Nephron (organoid): ENCODE measurements around the gene IQCN.

ENCODE experiments used
- H3K27ac Mint-ChIP-seq, 3 experiments: 2 replicates each; pipeline ENCODE4 v1.8.0; 2020; ENCODE audit warnings: mixed read lengths in 3 of 3, mild to moderate bottlenecking in 2 of 3, moderate library complexity in 1 of 3
- H3K27me3 Mint-ChIP-seq: 2 replicates; pipeline ENCODE4 v1.8.0; 2021; ENCODE audit warnings: low read depth, mild to moderate bottlenecking, moderate library complexity, mixed read lengths
- H3K36me3 Mint-ChIP-seq: 2 replicates; pipeline ENCODE4 v1.8.0; 2020; ENCODE audit warnings: low read depth, mixed read lengths
- H3K4me1 Mint-ChIP-seq: 2 replicates; pipeline ENCODE4 v1.8.0; 2020; ENCODE audit warnings: mixed read lengths
- H3K4me3 Mint-ChIP-seq, 3 experiments: 2 replicates each; pipeline ENCODE4 v1.8.0; 2020; ENCODE audit warnings: mild to moderate bottlenecking in 3 of 3, mixed read lengths in 3 of 3, moderate library complexity in 2 of 3
- H3K9me3 Mint-ChIP-seq: 2 replicates; pipeline ENCODE4 v1.8.0; 2020; ENCODE audit warnings: mixed read lengths
- CTCF ChIP-seq, 3 experiments: fragments of 200-600 bp; sonication (generic); IDR thresholded peaks; one replicate each; pipeline ENCODE4 v1.5.0; 2021; ENCODE audit warnings: antibody characterized with exemption in 3 of 3; ENCODE audit not compliant: unreplicated experiment in 3 of 3

The IQCN gene

GRCh38 chr19:18221815-18222725 is 52.2 kb downstream of the IQCN start:
- no peaks in the 10 kb centered on the region for H3K9me3 Mint-ChIP-seq
- H3K27ac Mint-ChIP-seq, result no peak overlapping the region
- no peaks in the 10 kb centered on the region for H3K36me3 Mint-ChIP-seq
- no peak overlapping the region for H3K4me3 Mint-ChIP-seq
- H3K27me3 Mint-ChIP-seq, result peaks cover 49% of the 10 kb centered on the region
- peaks cover 12% of the 10 kb centered on the region for H3K4me1 Mint-ChIP-seq
- TF ChIP-seq CTCF (IDR thresholded peaks at IDR 0.05; ENCODE audit: unreplicated experiment in 3 of 3), result no peak

DNA sequence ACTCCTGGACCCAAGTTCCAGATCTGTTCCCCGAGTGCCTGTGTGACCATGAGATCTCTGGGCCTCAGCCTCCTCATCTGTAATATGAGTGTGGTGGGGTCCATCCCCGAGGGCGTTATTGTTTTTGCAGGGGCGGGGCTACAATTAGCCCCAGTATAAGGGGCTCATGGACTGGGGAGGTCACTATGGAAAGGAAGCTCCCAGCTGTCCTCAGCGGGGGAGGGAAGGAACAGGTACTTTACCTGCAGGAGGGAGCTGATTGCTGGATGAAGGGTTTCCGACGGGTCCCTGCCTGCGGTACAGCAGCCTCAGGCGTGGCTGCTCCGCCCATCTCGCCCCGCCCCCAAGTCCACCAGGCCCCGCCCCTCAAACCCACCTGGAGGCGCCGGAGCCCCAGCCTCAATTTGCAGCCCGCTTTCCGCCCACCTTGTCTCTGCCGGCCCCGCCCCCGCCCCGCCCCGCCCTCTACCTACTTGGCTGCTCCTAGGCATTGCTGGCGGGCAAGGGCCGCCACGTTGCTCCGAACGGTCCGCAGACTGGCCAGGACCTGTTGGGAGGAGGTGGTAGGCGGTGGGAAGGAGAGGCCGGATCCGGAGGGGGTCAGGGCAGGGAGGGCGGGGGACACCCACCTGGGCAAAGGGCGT is 53.5 kb downstream of the IQCN start:
- no peak overlapping the region for H3K27ac Mint-ChIP-seq
- H3K4me3 Mint-ChIP-seq, result no peak overlapping the region
- TF ChIP-seq CTCF (IDR thresholded peaks at IDR 0.05; ENCODE audit: unreplicated experiment in 3 of 3), result no peak
- peaks cover 40% of the 10 kb centered on the region for H3K27me3 Mint-ChIP-seq
- no peaks in the 10 kb centered on the region for H3K9me3 Mint-ChIP-seq
- H3K36me3 Mint-ChIP-seq, result no peaks in the 10 kb centered on the region
- peaks cover 8% of the 10 kb centered on the region for H3K4me1 Mint-ChIP-seq

DNA sequence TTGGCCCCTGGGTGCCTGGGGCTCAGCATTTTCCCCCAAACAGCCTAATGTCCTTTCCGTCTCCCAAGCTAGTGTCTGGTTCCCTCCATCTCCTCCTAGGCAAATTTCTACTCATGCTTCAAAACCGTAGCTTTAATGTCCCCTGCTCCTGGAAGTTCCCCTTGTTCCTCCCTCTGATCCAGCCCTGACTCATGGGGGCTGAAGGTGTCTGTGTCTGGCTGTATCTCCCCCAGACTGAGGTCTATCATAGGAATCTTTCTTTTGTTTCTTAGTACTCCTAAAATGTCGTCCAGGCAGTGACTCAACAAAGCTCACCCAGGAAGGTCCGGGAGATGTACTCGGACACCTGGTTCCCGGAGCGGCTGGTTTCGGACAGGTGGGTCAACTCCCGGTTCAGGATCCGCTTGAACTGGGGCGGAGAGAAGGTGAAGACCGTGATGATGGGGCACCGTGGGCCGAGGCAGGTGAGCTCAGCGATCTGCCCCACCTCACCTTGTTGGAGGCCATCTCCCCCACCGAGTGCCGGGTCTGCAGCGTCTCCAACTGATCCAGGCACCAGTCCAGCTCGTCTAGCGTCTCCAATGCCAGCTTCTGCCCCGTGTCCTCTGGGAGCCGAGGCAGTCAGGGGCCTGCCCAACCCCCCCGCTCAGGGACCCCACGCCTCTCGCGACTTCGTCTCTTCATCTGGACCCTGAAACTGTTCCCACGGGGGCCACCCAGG is 54.2 kb downstream of the IQCN start:
- no peak for TF ChIP-seq CTCF (IDR thresholded peaks at IDR 0.05; ENCODE audit: unreplicated experiment in 3 of 3)
- no peaks in the 10 kb centered on the region for H3K36me3 Mint-ChIP-seq
- no peak overlapping the region for H3K4me3 Mint-ChIP-seq
- H3K27ac Mint-ChIP-seq, result no peak overlapping the region
- H3K4me1 Mint-ChIP-seq, result peaks cover 8% of the 10 kb centered on the region
- H3K9me3 Mint-ChIP-seq, result no peaks in the 10 kb centered on the region
- H3K27me3 Mint-ChIP-seq, result peaks cover 37% of the 10 kb centered on the region

DNA sequence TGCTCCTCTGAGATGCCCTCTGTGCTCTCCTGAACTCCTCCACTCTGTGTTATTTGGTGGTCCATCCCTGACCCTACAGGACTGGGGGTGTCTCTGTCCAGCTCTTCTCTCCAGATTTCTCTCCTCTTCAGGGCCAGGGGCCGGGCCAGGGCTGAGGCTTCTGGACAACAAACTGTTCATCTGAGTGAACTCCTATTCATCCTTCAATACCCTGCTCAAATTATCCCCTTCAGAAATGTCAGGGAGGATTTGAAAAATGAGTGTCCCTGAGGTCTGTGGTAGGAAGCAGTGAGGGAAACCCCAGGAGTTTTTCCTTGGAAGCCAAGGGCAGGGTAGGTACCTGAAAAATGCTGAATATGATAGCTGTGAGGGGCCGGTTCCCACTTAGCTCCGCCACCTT is 55.7 kb downstream of the IQCN start:
- no peaks in the 10 kb centered on the region for H3K36me3 Mint-ChIP-seq
- H3K4me1 Mint-ChIP-seq, result no peaks in the 10 kb centered on the region
- no peak overlapping the region for H3K4me3 Mint-ChIP-seq
- TF ChIP-seq CTCF (IDR thresholded peaks at IDR 0.05; ENCODE audit: unreplicated experiment in 3 of 3), result no peak
- no peak overlapping the region for H3K27ac Mint-ChIP-seq
- peaks cover 32% of the 10 kb centered on the region for H3K27me3 Mint-ChIP-seq
- H3K9me3 Mint-ChIP-seq, result no peaks in the 10 kb centered on the region

GRCh38 chr19:18218159-18218558 is 56.1 kb downstream of the IQCN start:
- Mint-ChIP-seq H3K4me3 (no peak overlapping the region), H3K4me1 (no peaks in the 10 kb centered on the region), H3K9me3 (no peaks in the 10 kb centered on the region), H3K36me3 (no peaks in the 10 kb centered on the region), H3K27ac (no peak overlapping the region), H3K27me3 (peaks cover 29% of the 10 kb centered on the region)
- TF ChIP-seq CTCF (IDR thresholded peaks at IDR 0.05; ENCODE audit: unreplicated experiment in 3 of 3), result no peak
